Astrocyte (in vitro differentiated cells and primary cell): ENCODE results near the gene LRRC27. TPM values are rescaled to one million over a fixed set of nuclear protein-coding genes. Genes with fewer than 3 reads are reported as not detected.

Experiments used
- DNase-seq: peaks from one replicate; pipeline ENCODE4 v3.0.0-alpha.2; 2010; ENCODE audit warnings: low read depth
- FAIRE-seq: peaks from 2 replicates; lab custom pipeline; 2011; peaks lifted over from hg19 to GRCh38; lab: Jason Lieb, UNC
- H2AFZ ChIP-seq: 2 replicates; pipeline ENCODE4 v1.6.0; 2012; ENCODE audit warnings: low read depth, low read length, inconsistent platforms
- H3K27ac ChIP-seq: 2 replicates; pipeline ENCODE4 v1.5.1; 2011; ENCODE audit warnings: low read depth, low read length, inconsistent platforms
- H3K27me3 ChIP-seq: 2 replicates; pipeline ENCODE4 v1.6.0; 2011; ENCODE audit warnings: low read length, inconsistent platforms; ENCODE audit not compliant: insufficient read depth
- H3K36me3 ChIP-seq: 2 replicates; pipeline ENCODE4 v1.5.1; 2011; ENCODE audit warnings: low read length, inconsistent platforms; ENCODE audit not compliant: insufficient read depth
- H3K4me1 ChIP-seq: 2 replicates; pipeline ENCODE4 v1.5.1; 2011; ENCODE audit warnings: low read length, inconsistent platforms; ENCODE audit not compliant: insufficient read depth
- H3K4me2 ChIP-seq: 2 replicates; pipeline ENCODE4 v1.6.0; 2012; ENCODE audit warnings: low read length, inconsistent platforms
- H3K4me3 ChIP-seq: 2 replicates; pipeline ENCODE4 v1.5.1; 2011; ENCODE audit warnings: low read depth, mild to moderate bottlenecking, low read length, inconsistent platforms; ENCODE audit not compliant: insufficient read depth
- H3K79me2 ChIP-seq: 2 replicates; pipeline ENCODE4 v1.6.0; 2012; ENCODE audit warnings: mild to moderate bottlenecking, low read length, inconsistent platforms; ENCODE audit not compliant: insufficient read depth
- H3K9ac ChIP-seq: 2 replicates; pipeline ENCODE4 v1.6.0; 2012; ENCODE audit warnings: mild to moderate bottlenecking, low read length, inconsistent platforms
- H3K9me3 ChIP-seq: 2 replicates; pipeline ENCODE4 v1.5.1; 2012; ENCODE audit warnings: low read depth, mild to moderate bottlenecking, low read length, inconsistent platforms; ENCODE audit not compliant: insufficient read depth
- H4K20me1 ChIP-seq: 2 replicates; pipeline ENCODE4 v1.6.0; 2012; ENCODE audit warnings: low read length, inconsistent platforms; ENCODE audit not compliant: insufficient read depth
- H3K27ac Mint-ChIP-seq: one replicate; pipeline ENCODE4 v1.8.0; 2021; ENCODE audit warnings: mild to moderate bottlenecking, mixed read lengths; ENCODE audit not compliant: unreplicated experiment
- H3K27me3 Mint-ChIP-seq: one replicate; pipeline ENCODE4 v1.8.0; 2021; ENCODE audit warnings: low read depth, mixed read lengths; ENCODE audit not compliant: unreplicated experiment
- H3K36me3 Mint-ChIP-seq: one replicate; pipeline ENCODE4 v1.8.0; 2021; ENCODE audit warnings: low read depth, mixed read lengths; ENCODE audit not compliant: unreplicated experiment
- H3K4me1 Mint-ChIP-seq: one replicate; pipeline ENCODE4 v1.8.0; 2021; ENCODE audit warnings: low read depth, mixed read lengths; ENCODE audit not compliant: unreplicated experiment
- H3K4me3 Mint-ChIP-seq: one replicate; pipeline ENCODE4 v1.8.0; 2021; ENCODE audit warnings: mild to moderate bottlenecking, moderate library complexity, mixed read lengths; ENCODE audit not compliant: unreplicated experiment
- H3K9me3 Mint-ChIP-seq: one replicate; pipeline ENCODE4 v1.8.0; 2021; ENCODE audit warnings: mild to moderate bottlenecking, mixed read lengths; ENCODE audit not compliant: unreplicated experiment
- EZH2 ChIP-seq: IDR thresholded peaks from 2 replicates; pipeline ENCODE4 v1.6.1; 2012; ENCODE audit warnings: mild to moderate bottlenecking, low read length, inconsistent platforms; ENCODE audit not compliant: insufficient read depth
- total RNA-seq: library from RNA; stranded (reverse); gene quantifications from 2 replicates; pipeline ENCODE4 v1.2.1, GENCODE V29; 2021
- TF ChIP-seq, protein P1 (sequence below): IDR thresholded peaks from 2 replicates; pipeline ENCODE4 v1.5.1; 2011; ENCODE audit warnings: low read depth, mild to moderate bottlenecking, inconsistent platforms, low read length, moderate library complexity; ENCODE audit not compliant: insufficient read depth

The LRRC27 gene
- total RNA-seq, 1 donor from 2014 or later = 8.0 TPM

DNA sequence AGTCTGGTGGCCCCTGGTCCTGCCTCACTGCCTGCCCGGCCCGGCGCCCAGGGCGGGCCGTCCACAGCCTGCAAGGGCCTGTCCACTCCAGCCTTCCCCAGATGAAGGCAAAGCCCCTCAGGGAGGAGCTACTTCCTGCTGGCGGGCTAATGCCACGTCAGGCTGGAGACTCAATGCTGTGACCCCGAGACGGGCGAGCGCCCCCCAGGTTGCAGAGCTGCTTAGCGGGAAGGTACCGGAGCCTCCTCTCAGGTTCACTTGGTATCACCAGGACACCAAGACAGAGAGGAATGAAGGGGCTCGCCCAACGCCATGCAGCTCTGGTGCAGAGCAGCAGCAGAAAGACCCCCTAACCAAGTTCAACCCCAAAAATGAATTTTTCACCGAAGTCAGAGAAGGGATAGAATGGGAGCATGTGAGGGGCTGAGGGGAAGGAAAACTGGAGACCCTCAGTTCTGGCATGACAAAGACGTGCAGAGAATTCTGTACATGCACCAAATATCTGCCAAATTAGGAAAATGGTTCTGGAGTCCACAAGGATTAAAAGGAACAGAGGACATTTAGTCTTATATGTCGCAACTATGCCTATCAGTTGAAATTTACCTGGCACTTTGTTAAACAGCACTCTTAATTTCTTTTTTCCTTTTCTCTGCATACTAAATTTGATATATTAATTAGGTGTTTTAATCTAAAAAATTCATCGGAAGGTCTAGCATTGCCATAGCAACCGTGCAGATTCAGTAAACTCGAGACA, 27.1 kb upstream of the LRRC27 start:
- Histone ChIP-seq H3K79me2 (no peaks in the 10 kb centered on the region), H3K9me3 (no peaks in the 10 kb centered on the region), H2AFZ (no peak overlapping the region), H3K4me1 (peaks cover 9% of the 10 kb centered on the region), H3K9ac (no peak overlapping the region), H3K4me2 (no peak overlapping the region), H4K20me1 (peaks cover 7% of the 10 kb centered on the region), H3K27me3 (peaks cover 8% of the 10 kb centered on the region), H3K4me3 (no peak overlapping the region), H3K36me3 (no peaks in the 10 kb centered on the region), H3K27ac (no peak overlapping the region)
- FAIRE-seq = no peak
- Mint-ChIP-seq H3K4me3 (no peak overlapping the region), H3K27ac (no peak overlapping the region), H3K9me3 (peaks cover 7% of the 10 kb centered on the region), H3K27me3 (peaks cover 30% of the 10 kb centered on the region), H3K4me1 (peaks cover 5% of the 10 kb centered on the region), H3K36me3 (peaks cover 3% of the 10 kb centered on the region)
- DNase-seq = no peak
- TF ChIP-seq, protein P1, sequence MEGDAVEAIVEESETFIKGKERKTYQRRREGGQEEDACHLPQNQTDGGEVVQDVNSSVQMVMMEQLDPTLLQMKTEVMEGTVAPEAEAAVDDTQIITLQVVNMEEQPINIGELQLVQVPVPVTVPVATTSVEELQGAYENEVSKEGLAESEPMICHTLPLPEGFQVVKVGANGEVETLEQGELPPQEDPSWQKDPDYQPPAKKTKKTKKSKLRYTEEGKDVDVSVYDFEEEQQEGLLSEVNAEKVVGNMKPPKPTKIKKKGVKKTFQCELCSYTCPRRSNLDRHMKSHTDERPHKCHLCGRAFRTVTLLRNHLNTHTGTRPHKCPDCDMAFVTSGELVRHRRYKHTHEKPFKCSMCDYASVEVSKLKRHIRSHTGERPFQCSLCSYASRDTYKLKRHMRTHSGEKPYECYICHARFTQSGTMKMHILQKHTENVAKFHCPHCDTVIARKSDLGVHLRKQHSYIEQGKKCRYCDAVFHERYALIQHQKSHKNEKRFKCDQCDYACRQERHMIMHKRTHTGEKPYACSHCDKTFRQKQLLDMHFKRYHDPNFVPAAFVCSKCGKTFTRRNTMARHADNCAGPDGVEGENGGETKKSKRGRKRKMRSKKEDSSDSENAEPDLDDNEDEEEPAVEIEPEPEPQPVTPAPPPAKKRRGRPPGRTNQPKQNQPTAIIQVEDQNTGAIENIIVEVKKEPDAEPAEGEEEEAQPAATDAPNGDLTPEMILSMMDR = no peak
- no peak for TF ChIP-seq EZH2

DNA sequence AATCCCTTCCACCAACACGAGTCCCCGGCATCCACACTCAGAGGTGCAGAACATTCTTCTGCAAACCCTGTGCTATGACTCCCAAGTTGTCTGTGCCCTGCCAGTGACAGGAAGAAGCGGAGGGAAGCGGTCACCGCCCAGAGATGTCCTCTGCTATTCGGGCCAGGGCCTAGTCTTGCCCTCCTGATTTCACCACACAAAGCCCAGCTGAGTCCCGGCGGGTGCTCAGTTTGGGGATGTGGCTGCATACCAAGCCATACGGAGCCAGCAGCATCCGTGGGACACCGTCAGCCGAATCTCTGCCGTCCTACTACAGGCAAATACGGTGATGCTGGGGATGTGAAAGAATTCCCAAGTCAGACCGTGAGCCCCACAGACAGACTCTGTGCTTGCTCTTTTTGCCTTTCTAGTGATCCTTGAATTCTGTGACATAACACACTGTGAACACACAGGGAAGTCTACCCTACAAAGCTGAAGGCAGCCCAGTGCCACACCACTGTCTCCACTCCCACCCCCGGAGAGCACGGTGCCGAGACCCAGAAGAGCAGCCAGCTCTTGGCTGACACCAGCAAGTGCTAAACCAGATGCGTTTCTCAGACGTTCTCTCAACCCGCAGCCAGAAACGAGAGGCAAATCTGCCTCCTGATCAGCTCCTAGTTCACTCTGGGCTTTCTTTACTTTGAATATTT, 26.2 kb upstream of the LRRC27 start:
- H3K9me3 ChIP-seq = no peaks in the 10 kb centered on the region
- DNase-seq (no peak), FAIRE-seq (no peak)
- H4K20me1 ChIP-seq = peaks cover 7% of the 10 kb centered on the region
- H3K36me3 ChIP-seq = no peaks in the 10 kb centered on the region
- H3K4me3 ChIP-seq = no peak overlapping the region
- no peak overlapping the region for H3K9ac ChIP-seq
- H3K27ac ChIP-seq = no peak overlapping the region
- peak overlapping the region; percentile 34 for H3K4me3 Mint-ChIP-seq
- no peaks in the 10 kb centered on the region for H3K79me2 ChIP-seq
- peaks cover 35% of the 10 kb centered on the region for H3K27me3 Mint-ChIP-seq
- H3K27ac Mint-ChIP-seq = no peak overlapping the region
- no peak overlapping the region for H2AFZ ChIP-seq
- TF ChIP-seq EZH2 = no peak
- TF ChIP-seq, protein P1 = no peak
- H3K36me3 Mint-ChIP-seq = peaks cover 3% of the 10 kb centered on the region
- H3K9me3 Mint-ChIP-seq = peaks cover 7% of the 10 kb centered on the region
- no peak overlapping the region for H3K4me2 ChIP-seq
- peaks cover 8% of the 10 kb centered on the region for H3K27me3 ChIP-seq
- peaks cover 2% of the 10 kb centered on the region for H3K4me1 Mint-ChIP-seq
- H3K4me1 ChIP-seq = peaks cover 9% of the 10 kb centered on the region

DNA sequence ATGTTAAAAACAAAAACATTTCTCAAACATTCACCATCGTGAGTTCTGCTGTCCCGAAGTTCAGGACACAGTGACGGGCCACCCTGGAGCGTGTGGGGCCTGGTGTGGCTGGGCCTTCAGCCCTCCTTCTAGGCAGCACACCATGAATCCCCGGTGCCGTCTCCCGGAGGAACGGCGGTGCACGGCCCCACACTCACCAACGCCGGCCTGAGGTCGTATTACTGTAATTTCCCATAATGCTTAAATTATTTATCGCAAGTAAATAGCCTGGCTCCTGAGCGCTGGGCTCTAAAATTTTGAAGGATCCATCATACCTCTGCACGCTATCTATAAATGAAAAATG, 25.7 kb upstream of the LRRC27 start:
- H3K27ac ChIP-seq = no peak overlapping the region
- no peak overlapping the region for H3K4me2 ChIP-seq
- Mint-ChIP-seq H3K36me3 (peaks cover 3% of the 10 kb centered on the region), H3K27me3 (peaks cover 35% of the 10 kb centered on the region), H3K4me3 (peak overlapping the region; percentile 88), H3K9me3 (peaks cover 7% of the 10 kb centered on the region), H3K4me1 (peaks cover 2% of the 10 kb centered on the region), H3K27ac (no peak overlapping the region)
- peaks cover 8% of the 10 kb centered on the region for H3K27me3 ChIP-seq
- no peak for TF ChIP-seq EZH2
- TF ChIP-seq, protein P1 = no peak
- peaks cover 7% of the 10 kb centered on the region for H4K20me1 ChIP-seq
- no peaks in the 10 kb centered on the region for H3K9me3 ChIP-seq
- H3K4me3 ChIP-seq = no peak overlapping the region
- no peaks in the 10 kb centered on the region for H3K79me2 ChIP-seq
- H3K36me3 ChIP-seq = no peaks in the 10 kb centered on the region
- no peak for FAIRE-seq
- DNase-seq = no peak
- peaks cover 9% of the 10 kb centered on the region for H3K4me1 ChIP-seq
- no peak overlapping the region for H2AFZ ChIP-seq
- H3K9ac ChIP-seq = no peak overlapping the region
